HG03039 (cell line): ENCODE measurements around the gene MRPL39.

Experiments
- ATAC-seq: cut with Tn5 transposase; IDR thresholded peaks from one replicate; pipeline ENCODE4 v1.9.1; 2021; ENCODE audit warnings: mild to moderate bottlenecking, moderate library complexity; ENCODE audit not compliant: unreplicated experiment

The MRPL39 gene

GRCh38 chr21:25569711-25570110 lies 37.6 kb downstream of the MRPL39 start:
- ATAC-seq = no peak

GRCh38 chr21:25569084-25569483 lies 38.2 kb downstream of the MRPL39 start:
- no peak for ATAC-seq

GRCh38 chr21:25568246-25568645 lies 39.0 kb downstream of the MRPL39 start:
- no peak for ATAC-seq

- ATAC-seq = no peak
Observed at GRCh38 chr21:25567472-25567871, 39.8 kb downstream of the MRPL39 start.

GRCh38 chr21:25566645-25567044 lies 40.6 kb downstream of the MRPL39 start:
- no peak for ATAC-seq

DNA sequence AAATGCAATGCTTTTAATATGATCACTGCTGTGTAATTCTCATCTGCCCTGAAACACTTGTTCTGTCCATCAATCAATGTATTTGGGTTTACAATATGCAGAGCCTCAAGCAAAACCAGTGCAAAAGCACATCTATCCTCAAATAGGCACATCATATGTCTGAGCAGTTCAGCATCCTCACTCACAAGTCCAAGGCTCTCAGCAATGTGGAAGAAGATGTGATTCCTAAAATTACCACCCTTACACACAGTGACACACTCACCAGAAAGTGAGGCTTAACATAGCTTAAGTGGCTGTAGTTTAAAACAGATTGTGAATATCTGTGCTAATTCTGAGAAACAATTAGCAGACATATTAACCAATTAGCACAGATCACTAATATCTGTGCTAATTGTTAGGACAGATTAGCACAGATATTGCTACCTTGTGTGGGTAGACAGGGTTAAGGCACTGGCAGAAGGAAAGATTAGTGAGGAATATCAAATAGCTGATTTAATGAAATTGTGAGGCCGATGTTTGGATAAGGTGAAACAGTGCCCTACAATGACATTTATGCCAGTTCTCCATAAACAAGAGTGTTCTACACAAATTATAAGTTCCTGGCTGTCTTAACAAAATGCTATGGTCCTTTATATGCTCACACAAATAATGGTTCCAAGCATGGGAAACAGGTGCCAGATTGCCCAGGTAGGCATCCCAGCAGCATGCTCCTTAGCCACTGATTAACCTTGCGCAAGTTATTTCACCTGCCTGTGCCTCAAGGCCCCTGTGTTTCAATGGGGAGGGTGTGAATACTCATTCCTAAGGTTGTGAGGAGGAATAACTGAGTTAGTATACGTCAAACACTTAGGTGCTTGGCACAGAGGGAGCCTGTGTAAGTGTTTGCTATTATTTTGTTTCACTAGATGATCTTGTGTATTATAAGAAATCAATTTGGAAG lies 41.7 kb downstream of the MRPL39 start:
- ATAC-seq = no peak

GRCh38 chr21:25564349-25564948 lies 42.8 kb downstream of the MRPL39 start:
- ATAC-seq = no peak

DNA sequence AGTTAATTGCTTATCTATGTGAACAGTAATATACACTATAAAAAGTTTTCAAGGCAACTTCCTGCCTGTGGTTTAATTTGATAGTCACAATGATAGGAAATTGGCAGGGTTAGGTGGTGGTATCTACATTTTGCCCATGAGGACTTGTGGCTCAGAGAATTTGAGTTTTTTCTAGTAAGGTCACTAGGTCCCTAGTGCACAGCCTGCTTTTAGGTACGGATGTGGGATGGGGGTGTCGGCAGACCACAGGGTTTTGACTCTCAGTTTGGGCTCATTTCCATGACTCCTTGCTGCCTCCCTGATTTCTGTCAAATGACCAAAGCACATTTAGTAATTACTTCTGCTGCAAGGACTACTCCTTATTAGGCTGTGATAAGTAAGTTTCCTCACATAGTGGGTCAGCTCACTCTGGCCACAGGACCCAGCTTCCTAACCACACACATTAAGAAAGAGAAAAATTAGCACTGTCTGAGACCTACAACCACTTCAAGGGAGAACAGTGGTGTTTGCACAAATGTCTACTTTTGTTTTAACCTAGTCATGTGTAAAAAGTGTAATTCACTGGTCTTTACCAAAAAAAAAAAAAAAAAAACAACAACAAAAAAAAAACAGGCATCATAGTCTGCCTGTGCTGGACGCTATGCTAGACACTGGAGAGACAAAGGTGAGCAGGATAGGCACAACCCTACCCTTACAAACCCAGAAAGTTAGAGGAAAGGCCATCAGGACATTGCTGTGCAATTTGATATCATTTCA lies 43.7 kb downstream of the MRPL39 start:
- ATAC-seq = no peak

DNA sequence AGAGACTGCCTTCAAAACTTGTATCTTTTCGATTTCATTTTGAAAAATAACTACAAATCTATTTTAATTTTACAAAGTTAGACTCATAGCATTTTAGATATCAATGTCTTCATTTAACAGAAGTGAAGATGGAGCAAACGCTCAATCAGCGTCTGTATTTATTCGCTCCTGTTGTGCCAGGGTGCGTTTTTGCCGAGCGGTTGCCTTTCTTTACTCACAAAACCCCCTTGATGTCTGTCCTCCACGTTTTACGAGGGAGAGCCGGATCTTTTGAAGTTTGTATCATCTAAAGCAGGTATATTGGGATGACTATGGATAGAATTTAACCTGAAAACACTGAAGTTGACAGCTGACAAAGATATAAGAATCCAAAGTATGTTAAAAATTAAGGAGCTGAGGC lies 44.6 kb downstream of the MRPL39 start:
- no peak for ATAC-seq

DNA sequence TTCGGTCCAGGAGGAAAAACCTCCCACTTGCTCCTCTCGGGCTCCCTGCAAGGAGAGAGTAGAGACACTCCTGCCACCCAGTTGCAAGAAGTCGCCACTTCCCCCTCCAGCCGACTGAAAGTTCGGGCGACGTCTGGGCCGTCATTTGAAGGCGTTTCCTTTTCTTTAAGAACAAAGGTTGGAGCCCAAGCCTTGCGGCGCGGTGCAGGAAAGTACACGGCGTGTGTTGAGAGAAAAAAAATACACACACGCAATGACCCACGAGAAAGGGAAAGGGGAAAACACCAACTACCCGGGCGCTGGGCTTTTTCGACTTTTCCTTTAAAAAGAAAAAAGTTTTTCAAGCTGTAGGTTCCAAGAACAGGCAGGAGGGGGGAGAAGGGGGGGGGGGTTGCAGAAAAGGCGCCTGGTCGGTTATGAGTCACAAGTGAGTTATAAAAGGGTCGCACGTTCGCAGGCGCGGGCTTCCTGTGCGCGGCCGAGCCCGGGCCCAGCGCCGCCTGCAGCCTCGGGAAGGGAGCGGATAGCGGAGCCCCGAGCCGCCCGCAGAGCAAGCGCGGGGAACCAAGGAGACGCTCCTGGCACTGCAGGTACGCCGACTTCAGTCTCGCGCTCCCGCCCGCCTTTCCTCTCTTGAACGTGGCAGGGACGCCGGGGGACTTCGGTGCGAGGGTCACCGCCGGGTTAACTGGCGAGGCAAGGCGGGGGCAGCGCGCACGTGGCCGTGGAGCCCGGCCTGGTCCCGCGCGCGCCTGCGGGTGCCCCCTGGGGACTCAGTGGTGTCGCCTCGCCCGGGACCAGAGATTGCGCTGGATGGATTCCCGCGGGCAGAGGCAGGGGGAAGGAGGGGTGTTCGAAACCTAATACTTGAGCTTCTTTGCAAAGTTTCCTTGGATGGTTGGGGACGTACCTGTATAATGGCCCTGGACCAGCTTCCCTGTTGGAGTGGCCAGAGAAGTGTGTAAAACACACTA lies 45.3 kb downstream of the MRPL39 start:
- peak; percentile 36 for ATAC-seq

GRCh38 chr21:25560891-25561290 lies 46.4 kb downstream of the MRPL39 start:
- no peak for ATAC-seq

DNA sequence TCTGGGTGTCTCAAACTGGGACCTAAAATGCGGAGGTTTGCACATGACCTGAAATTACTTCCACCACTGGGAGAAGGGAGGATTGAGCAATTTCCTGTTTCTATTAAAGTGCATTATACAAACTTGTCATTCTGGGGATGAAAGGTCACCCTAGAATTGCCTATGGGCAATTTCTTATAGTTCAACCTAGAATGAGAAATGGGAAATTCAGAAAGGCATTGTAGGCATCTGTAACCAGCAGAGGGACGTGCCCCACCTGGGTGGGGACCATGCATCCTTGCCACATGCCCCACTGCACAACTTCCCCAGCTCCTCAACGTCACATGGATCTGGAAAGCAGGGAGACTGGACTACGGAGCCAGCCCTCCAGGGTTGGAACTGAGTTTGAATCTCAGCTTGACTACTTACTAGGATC lies 47.0 kb downstream of the MRPL39 start:
- no peak for ATAC-seq

- ATAC-seq = no peak
Observed at GRCh38 chr21:25559746-25560145, 47.5 kb downstream of the MRPL39 start.

- no peak for ATAC-seq
Observed at GRCh38 chr21:25558123-25558522, 49.2 kb downstream of the MRPL39 start.

- no peak for ATAC-seq
Observed at GRCh38 chr21:25557180-25557579, 50.1 kb downstream of the MRPL39 start.

DNA sequence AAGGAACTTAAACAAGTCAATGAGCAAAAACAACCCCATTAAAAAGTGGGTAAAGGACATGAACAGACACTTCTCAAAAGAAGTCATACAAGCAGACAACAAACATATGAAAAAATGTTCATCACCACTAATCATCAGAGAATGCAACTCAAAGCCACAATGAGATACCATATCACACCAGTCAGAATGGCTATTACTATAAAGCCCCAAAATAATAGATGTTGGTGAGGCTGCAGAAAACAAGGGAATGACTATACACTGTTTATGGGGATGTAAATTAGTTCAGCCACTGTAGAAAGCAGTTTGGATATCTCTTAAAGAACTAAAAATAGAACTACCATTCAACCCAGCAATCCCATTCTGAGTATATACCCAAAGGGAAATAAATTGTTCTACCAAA lies 51.2 kb downstream of the MRPL39 start:
- no peak for ATAC-seq

DNA sequence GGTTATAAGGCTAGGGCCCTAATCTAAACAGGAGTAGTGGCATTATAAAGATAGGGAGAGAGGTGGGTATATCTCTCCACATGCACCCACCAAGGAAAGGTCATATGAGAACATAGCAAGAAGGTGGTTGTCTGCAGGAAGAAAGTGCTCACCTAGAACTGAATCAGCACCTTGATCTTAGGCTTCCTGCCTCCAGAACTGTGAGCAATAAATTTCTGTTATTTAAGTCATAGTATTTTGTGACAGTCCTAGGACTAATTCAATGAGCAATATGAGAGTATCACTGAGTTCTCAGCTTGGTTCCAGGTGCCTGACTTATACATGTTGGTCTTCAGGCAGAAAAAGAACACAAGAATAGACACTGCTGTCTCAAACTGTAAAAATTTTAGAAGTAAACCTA lies 51.8 kb downstream of the MRPL39 start:
- no peak for ATAC-seq

DNA sequence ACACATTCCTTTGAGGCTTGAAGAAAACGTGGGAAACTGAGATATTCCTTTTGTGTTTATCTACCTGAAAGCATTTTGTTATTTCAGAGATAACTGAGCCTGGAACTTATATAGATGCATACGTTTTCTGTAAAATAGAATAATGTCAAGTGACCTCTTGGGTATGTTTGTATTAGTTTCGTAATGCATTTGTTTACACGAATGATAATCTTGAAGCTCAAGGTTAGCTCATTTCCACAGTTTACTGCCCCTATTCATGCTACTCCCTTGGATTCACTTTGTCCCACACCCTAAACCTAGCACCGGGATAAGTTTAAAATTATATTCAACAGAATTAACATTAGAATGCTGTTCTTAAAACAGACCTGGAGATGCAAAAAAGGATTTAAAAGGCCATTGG lies 54.4 kb downstream of the MRPL39 start:
- no peak for ATAC-seq

GRCh38 chr21:25551569-25551968 lies 55.7 kb downstream of the MRPL39 start:
- ATAC-seq = no peak

DNA sequence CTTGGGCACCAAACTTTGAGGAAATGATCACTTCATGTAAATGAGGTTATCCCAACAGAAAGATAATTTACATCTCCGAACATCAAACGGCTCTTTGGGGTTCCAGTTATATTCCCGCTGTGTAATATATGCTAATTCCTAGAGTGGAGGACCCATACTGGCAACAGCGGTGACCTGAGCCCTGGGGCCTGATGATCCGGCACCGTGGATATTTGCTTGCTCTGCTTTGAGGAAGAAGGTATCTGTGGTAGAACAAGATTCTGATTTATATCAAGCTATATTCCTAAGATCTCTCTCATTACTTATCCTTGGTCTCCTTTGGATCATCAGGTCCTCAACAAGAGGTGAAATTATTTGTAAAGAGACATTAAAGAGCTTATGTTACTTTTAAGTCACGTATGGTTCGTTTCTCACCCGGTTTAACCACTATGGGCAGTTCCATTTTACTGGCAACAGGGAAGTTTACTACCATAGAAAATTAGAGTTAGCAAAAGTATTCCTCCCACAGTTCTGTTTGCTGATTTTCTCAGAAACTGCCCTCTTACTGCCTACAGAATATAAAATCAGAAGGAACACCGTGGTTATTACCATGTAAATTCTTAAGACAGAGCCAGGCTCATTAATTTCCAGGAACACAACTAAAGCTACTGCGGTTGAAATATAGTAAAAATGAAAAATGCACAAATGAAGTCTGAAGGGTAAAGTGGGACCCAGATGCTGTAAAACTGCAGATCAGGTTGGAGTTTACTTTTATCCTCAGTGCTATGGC lies 56.7 kb downstream of the MRPL39 start:
- no peak for ATAC-seq
